ENCODE measurements around the gene FOXI3.
"Not testable (repeated sequence)": the region's sequence is repeated elsewhere in the genome, so short reads cannot be mapped to it uniquely, and the experiment has no call there.

FOXI3 gene

GRCh38 chr2:88442473-88442872, 10.0 kb downstream of the FOXI3 start:
- TF ChIP-seq CTCF (IDR thresholded peaks at IDR 0.05; ENCODE audit: low read depth, low read length) = no peak
- no peak for DNase-seq (ENCODE audit: low read depth, low spot score)
- in situ Hi-C loops (cut with HindIII; ENCODE audit: low sequenced_read_pairs) = no loop called here

DNA sequence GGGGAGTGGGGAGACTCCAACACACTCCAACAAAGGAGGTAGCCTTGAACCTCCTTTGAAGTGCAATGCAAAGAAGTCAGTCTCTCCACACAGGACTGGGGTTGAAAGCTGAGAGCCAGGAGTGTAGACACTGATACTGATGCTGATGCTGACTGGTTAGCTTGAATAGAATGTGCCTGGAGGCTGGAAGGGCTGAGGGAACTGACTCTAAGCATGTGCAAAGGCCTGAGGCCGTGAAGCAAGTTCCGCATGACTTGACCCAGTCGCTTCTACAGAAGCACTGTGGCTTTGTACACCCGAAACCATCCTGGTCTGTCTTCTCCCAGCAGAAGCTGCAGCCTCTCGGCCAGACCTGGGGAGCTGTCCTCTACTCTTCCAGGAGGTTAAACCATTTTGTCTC, 10.4 kb downstream of the FOXI3 start:
- no peak overlapping the region for H3K4me3 ChIP-seq (ENCODE audit: low read depth, low read length)
- in situ Hi-C loops (cut with HindIII; ENCODE audit: low sequenced_read_pairs) = no loop called here
- no peak for TF ChIP-seq CTCF (IDR thresholded peaks at IDR 0.05; ENCODE audit: low read depth, low read length)
- no peak for DNase-seq (ENCODE audit: low read depth, low spot score)

More at GRCh38 chr2:88442473-88442872, 10.0 kb downstream of the FOXI3 start:
- H3K4me3 ChIP-seq (ENCODE audit: low read depth, low read length) = no peak overlapping the region

DNA sequence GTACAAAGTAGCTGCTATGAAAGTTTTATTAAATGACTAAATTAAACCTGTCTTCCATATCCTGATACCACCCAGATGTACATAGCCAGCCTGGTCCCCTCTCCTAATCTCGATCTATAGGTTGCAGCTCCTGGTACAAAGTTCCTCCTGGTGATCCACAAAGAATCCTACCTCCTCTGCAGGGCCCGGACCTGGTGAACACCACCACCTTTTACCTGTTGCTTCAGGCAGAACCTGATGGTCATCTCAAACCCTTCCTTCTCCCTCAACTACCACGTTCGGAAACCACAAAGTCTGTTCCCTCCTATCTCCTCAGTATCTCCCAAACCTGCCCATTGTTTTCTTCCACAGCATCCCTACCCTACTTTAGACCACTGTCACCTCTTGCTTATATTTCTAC, 15.5 kb downstream of the FOXI3 start:
- no peak for DNase-seq (ENCODE audit: low read depth, low spot score)
- no peak for TF ChIP-seq CTCF (IDR thresholded peaks at IDR 0.05; ENCODE audit: low read depth, low read length)
- in situ Hi-C loops (cut with HindIII; ENCODE audit: low sequenced_read_pairs) = no loop called here
- no peak overlapping the region for H3K4me3 ChIP-seq (ENCODE audit: low read depth, low read length)

DNA sequence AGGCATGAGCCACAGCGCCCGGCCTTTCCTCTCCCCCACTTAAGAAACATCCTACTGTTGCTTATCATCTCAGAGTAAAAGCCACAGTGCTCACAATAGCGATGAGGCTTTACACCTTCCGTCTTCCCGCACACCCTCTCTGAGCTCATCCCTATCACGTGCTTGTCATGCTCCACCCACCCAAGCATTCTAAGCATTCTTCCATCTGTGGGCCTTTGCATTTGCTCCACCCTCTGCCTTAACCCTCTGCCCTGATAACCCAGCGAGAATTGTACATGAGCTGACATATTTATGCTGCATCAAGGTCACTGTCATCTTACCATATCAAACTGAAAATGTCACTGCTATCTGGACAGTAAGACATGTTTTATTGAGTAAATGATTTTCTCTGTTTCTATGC, 22.6 kb downstream of the FOXI3 start:
- TF ChIP-seq CTCF (IDR thresholded peaks at IDR 0.05; ENCODE audit: low read depth, low read length) = no peak
- in situ Hi-C loops (cut with HindIII; ENCODE audit: low sequenced_read_pairs) = no loop called here
- DNase-seq (ENCODE audit: low read depth, low spot score) = no peak
- no peak overlapping the region for H3K4me3 ChIP-seq (ENCODE audit: low read depth, low read length)

DNA sequence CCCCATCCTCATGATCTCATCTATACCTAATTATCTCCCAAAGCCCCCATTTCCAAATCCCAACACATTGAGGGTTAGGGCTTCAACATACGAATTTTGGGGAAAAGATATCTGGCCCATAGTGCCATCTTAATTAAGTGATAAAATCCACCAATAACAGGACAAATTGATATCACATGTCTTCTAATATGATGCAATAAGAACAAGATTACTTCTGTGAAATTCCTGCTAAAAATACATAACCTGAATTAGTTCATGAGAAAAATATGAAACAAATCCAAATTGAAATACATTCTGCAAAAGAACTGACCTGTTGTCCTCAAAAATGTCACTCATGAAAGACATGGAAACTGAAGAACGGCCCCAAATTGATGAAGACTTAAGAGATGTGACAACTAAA, 28.8 kb downstream of the FOXI3 start:
- no peak for DNase-seq (ENCODE audit: low read depth, low spot score)
- in situ Hi-C loops (cut with HindIII; ENCODE audit: low sequenced_read_pairs) = no loop called here
- no peak for TF ChIP-seq CTCF (IDR thresholded peaks at IDR 0.05; ENCODE audit: low read depth, low read length)
- H3K4me3 ChIP-seq (ENCODE audit: low read depth, low read length) = no peak overlapping the region

DNA sequence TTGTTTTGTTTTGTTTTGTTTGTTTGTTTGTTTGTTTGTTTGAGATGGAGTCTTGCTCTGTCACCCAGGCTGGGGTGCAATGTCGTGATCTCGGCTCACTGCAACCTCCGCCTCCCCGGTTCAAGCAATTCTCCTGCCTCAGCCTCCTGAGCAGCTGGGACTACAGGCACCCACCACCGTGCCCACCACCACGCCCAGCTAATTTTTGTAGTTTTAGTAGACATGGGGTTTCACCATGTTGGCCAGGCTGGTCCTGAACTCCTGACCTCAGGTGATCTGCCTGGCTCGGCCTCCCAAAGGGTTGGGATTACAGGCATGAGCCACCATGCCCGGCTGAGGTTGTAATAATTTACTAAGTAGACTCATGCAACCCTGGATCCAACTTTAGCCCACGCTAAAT, 33.4 kb downstream of the FOXI3 start:
- H3K4me3 ChIP-seq (ENCODE audit: low read depth, low read length); in situ Hi-C loops (cut with HindIII; ENCODE audit: low sequenced_read_pairs); DNase-seq (ENCODE audit: low read depth, low spot score): not testable (repeated sequence)

- no peak for TF ChIP-seq CTCF (IDR thresholded peaks at IDR 0.05; ENCODE audit: low read depth, low read length)
- H3K4me3 ChIP-seq (ENCODE audit: low read depth, low read length) = no peak overlapping the region
- in situ Hi-C loops (cut with HindIII; ENCODE audit: low sequenced_read_pairs) = no loop called here
- DNase-seq (ENCODE audit: low read depth, low spot score) = no peak
Observed at GRCh38 chr2:88416016-88416663, 36.4 kb downstream of the FOXI3 start.

DNA sequence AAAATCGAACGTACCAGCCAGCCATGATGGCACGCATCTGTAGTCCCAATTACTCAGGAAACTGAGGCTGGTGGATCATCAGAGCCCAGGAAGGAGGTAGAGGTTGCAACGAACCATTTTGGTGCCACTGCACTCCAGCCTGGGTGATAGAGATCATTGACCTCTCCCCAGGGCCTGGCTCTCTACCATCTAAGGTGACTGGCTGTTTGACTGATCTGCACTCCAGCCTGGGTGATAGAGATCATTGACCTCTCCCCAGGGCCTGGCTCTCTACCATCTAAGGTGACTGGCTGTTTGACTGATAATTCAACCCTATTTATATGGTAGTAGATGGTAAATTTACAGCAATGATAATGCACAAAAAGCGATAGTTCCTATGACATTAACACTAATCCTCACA, 43.6 kb downstream of the FOXI3 start:
- DNase-seq (ENCODE audit: low read depth, low spot score); H3K4me3 ChIP-seq (ENCODE audit: low read depth, low read length); in situ Hi-C loops (cut with HindIII; ENCODE audit: low sequenced_read_pairs): not testable (repeated sequence)

All from astrocyte of the spinal cord (primary cell).